Fibroblast of lung (primary cell): ENCODE measurements around the gene PPP3R1.

Source experiments
- EZH2 ChIP-seq: IDR thresholded peaks from 2 replicates; pipeline ENCODE4 v1.5.1; 2012; ENCODE audit warnings: low read length, control low read depth, mild to moderate bottlenecking; ENCODE audit errors: missing control alignments
- TF ChIP-seq, protein P1 (sequence below), 2 donors: IDR thresholded peaks in 1 of 2; conservative IDR thresholded peaks in 1 of 2; 1 replicate in 1 of 2; 2 replicates in 1 of 2; pipeline ENCODE4 v1.5.1; 2011 to 2012; ENCODE audit warnings: low read length in 2 of 2, control low read depth in 1 of 2, inconsistent platforms in 1 of 2, low read depth in 1 of 2, mild to moderate bottlenecking in 1 of 2

DNA sequence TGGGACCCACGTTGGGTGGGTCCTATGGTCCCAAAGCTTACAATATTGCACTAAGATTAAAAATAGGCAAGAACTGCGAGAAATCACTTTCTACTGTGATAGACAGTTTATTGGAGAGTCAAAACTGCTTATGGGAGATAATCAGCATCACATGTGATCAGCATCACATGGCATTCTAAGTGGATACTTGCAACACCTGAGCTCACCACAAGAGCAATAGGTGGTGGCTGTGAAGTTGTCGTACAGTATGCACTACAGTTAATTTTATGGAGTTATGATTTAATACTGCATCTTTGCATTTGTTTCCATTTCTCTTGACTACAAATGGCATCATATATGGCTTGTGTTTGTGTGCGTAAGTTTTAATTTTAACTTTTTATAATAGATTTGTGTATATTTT is 83.0 kb downstream of the PPP3R1 start:
- TF ChIP-seq, protein P1, sequence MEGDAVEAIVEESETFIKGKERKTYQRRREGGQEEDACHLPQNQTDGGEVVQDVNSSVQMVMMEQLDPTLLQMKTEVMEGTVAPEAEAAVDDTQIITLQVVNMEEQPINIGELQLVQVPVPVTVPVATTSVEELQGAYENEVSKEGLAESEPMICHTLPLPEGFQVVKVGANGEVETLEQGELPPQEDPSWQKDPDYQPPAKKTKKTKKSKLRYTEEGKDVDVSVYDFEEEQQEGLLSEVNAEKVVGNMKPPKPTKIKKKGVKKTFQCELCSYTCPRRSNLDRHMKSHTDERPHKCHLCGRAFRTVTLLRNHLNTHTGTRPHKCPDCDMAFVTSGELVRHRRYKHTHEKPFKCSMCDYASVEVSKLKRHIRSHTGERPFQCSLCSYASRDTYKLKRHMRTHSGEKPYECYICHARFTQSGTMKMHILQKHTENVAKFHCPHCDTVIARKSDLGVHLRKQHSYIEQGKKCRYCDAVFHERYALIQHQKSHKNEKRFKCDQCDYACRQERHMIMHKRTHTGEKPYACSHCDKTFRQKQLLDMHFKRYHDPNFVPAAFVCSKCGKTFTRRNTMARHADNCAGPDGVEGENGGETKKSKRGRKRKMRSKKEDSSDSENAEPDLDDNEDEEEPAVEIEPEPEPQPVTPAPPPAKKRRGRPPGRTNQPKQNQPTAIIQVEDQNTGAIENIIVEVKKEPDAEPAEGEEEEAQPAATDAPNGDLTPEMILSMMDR (conservative IDR thresholded peaks at IDR 0.05 in 1 of 2, IDR thresholded peaks at IDR 0.05 in 1 of 2; ENCODE audit: low read depth in 1 of 2, low read length in 2 of 2), result no peak
- no peak for TF ChIP-seq EZH2
